ENCODE measurements around the gene ALDH8A1.
"Not testable (repeated sequence)": the region's sequence is repeated elsewhere in the genome, so short reads cannot be mapped to it uniquely, and the experiment has no call there.

The ALDH8A1 gene

GRCh38 chr6:134908906-134909516 is 40.9 kb downstream of the ALDH8A1 start:
- DNase-seq = no peak

- not testable (repeated sequence) for DNase-seq
Measured at GRCh38 chr6:134904731-134905130, 45.2 kb downstream of the ALDH8A1 start.

- peak in 1 of 2 experiments; percentile 30 for DNase-seq
Measured at GRCh38 chr6:134903448-134903847, 46.5 kb downstream of the ALDH8A1 start.

- no peak for DNase-seq
Measured at GRCh38 chr6:134902936-134903335, 47.0 kb downstream of the ALDH8A1 start.

- DNase-seq = no peak
Measured at GRCh38 chr6:134902074-134902861, 47.6 kb downstream of the ALDH8A1 start.

- no peak for DNase-seq
Measured at GRCh38 chr6:134898575-134898974, 51.3 kb downstream of the ALDH8A1 start.

GRCh38 chr6:134898166-134898565 is 51.7 kb downstream of the ALDH8A1 start:
- DNase-seq = not testable (repeated sequence)

- DNase-seq = no peak
Measured at GRCh38 chr6:134896910-134897309, 53.0 kb downstream of the ALDH8A1 start.

GRCh38 chr6:134894800-134895199 is 55.1 kb downstream of the ALDH8A1 start:
- no peak for DNase-seq

- DNase-seq = no peak
Measured at GRCh38 chr6:134892362-134892761, 57.5 kb downstream of the ALDH8A1 start.

GRCh38 chr6:134891633-134892032 is 58.3 kb downstream of the ALDH8A1 start:
- no peak for DNase-seq

- DNase-seq = no peak
Measured at GRCh38 chr6:134888316-134888715, 61.6 kb downstream of the ALDH8A1 start.

GRCh38 chr6:134884752-134885151 is 65.1 kb downstream of the ALDH8A1 start:
- DNase-seq = no peak

GRCh38 chr6:134883314-134883713 is 66.6 kb downstream of the ALDH8A1 start:
- DNase-seq = no peak

GRCh38 chr6:134882426-134883038 is 67.4 kb downstream of the ALDH8A1 start:
- DNase-seq = peak; percentile 16 to 39

GRCh38 chr6:134880487-134881190 is 69.3 kb downstream of the ALDH8A1 start:
- DNase-seq = no peak

GRCh38 chr6:134878136-134878535 is 71.8 kb downstream of the ALDH8A1 start:
- DNase-seq = no peak

- DNase-seq = no peak
Measured at GRCh38 chr6:134875367-134875766, 74.5 kb downstream of the ALDH8A1 start.

- DNase-seq = no peak
Measured at GRCh38 chr6:134873500-134874388, 76.2 kb downstream of the ALDH8A1 start.

GRCh38 chr6:134870677-134871498 is 79.0 kb downstream of the ALDH8A1 start:
- DNase-seq = no peak

GRCh38 chr6:134868812-134869211 is 81.1 kb downstream of the ALDH8A1 start:
- no peak for DNase-seq
